Prostate gland (tissue), 2 donors: ENCODE data around the gene GLS.

Experiments used
- CTCF ChIP-seq, 4 experiments: fragments of 200-600 bp in 2 of 4; fragments of 450-650 bp in 2 of 4; sonication (generic) in 2 of 4; IDR thresholded peaks; 1 replicate in 3 of 4; 2 replicates in 1 of 4; pipeline ENCODE4 v1.5.1; 2016 to 2019; ENCODE audit warnings: antibody characterized with exemption in 4 of 4, mild to moderate bottlenecking in 2 of 4, moderate library complexity in 2 of 4
- POLR2A ChIP-seq: fragments of 450-650 bp; IDR thresholded peaks from one replicate; pipeline ENCODE4 v1.6.1; 2016; ENCODE audit warnings: antibody characterized with exemption, mild to moderate bottlenecking
- POLR2AphosphoS5 ChIP-seq: sonication (generic); formaldehyde crosslinking; IDR thresholded peaks from one replicate; pipeline ENCODE4 v1.6.1; 2017; ENCODE audit warnings: antibody characterized with exemption

GRCh38 chr2:190933361-190933760, 52.7 kb downstream of the GLS start:
- no peak for TF ChIP-seq CTCF (IDR thresholded peaks at IDR 0.05)
- no peak for TF ChIP-seq POLR2AphosphoS5
- TF ChIP-seq POLR2A: no peak
